Liver (tissue), 3 donors: ENCODE measurements around the gene TEX30.

Experiments
- GABPA ChIP-seq, 2 donors: IDR thresholded peaks in 1 of 2; conservative IDR thresholded peaks in 1 of 2; 2 replicates each; pipeline ENCODE4 v1.6.1; 2016; ENCODE audit warnings: antibody characterized with exemption in 2 of 2, mild to moderate bottlenecking in 1 of 2, moderate library complexity in 1 of 2
- SP1 ChIP-seq: IDR thresholded peaks from 2 replicates; pipeline ENCODE4 v1.6.1; 2018; ENCODE audit warnings: antibody characterized with exemption, mild to moderate bottlenecking
- TF ChIP-seq, protein P1 (sequence below): fragments of 150-350 bp; IDR thresholded peaks from 2 replicates; pipeline ENCODE4 v1.5.1; 2017; ENCODE audit warnings: improper control_type of control experiment, low read depth, low read length; ENCODE audit not compliant: missing input control
- TF ChIP-seq, protein P2 (sequence below): IDR thresholded peaks from 2 replicates; pipeline ENCODE4 v1.6.1; 2016; ENCODE audit warnings: antibody characterized with exemption
- donor health status: healthy.
- donor health status: healthy.

DNA sequence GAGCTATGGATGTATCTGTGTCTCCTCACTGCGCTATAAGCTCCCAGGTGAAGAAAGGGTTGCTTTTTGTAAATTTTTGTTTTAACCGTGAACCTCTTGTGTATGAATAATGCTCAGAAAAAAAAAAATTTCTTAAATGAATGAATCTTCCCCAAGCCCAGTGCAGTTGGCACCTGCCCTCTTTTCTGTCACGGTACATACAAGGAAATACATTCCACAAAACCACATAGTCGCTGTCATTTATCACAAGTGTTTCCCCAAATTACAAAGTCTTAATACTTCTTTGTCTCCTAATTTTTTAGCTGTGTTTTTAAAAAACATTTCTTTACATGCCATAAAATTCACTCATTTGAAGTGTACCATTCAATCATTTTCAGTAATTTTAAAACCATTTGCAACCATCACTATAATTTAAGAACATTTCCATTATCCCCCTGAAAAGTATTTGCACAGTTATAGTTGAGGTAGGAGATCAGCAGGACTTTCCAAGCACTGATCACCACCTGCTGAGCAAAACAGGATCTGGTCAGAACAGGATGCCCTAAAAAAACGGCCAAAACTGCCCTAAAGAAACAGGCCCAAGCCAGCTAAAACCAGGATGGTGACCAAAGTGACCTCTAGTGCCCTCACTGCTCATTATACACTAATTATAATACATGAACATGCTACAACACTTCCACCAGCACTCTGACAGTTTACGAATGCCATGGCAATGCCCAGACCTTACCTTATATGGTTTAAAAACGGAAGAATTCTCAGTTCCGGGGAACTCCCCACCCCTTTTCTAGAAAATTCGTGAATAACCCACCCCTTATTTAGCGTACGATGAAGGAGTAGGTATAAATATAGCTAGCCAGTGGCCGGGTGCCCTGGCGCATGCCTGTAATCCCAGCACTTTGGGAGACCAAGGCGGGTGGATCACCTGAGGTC is 1.3 kb upstream of the TEX30 start:
- TF ChIP-seq, protein P1, sequence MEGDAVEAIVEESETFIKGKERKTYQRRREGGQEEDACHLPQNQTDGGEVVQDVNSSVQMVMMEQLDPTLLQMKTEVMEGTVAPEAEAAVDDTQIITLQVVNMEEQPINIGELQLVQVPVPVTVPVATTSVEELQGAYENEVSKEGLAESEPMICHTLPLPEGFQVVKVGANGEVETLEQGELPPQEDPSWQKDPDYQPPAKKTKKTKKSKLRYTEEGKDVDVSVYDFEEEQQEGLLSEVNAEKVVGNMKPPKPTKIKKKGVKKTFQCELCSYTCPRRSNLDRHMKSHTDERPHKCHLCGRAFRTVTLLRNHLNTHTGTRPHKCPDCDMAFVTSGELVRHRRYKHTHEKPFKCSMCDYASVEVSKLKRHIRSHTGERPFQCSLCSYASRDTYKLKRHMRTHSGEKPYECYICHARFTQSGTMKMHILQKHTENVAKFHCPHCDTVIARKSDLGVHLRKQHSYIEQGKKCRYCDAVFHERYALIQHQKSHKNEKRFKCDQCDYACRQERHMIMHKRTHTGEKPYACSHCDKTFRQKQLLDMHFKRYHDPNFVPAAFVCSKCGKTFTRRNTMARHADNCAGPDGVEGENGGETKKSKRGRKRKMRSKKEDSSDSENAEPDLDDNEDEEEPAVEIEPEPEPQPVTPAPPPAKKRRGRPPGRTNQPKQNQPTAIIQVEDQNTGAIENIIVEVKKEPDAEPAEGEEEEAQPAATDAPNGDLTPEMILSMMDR: no peak
- TF ChIP-seq, protein P2, sequence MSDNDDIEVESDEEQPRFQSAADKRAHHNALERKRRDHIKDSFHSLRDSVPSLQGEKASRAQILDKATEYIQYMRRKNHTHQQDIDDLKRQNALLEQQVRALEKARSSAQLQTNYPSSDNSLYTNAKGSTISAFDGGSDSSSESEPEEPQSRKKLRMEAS: no peak
- TF ChIP-seq SP1: no peak
- TF ChIP-seq GABPA (IDR thresholded peaks at IDR 0.05 in 1 of 2, conservative IDR thresholded peaks at IDR 0.05 in 1 of 2): no peak
